ENCODE data around the gene CCM2L.

GRCh38 chr20:31966991-31967655 is 43.1 kb upstream of the CCM2L start:
- TF ChIP-seq CTCF (IDR thresholded peaks at IDR 0.05; ENCODE audit: insufficient read depth, low read length, poor library complexity, severe bottlenecking) (no peak), EZH2phosphoT487 (conservative IDR thresholded peaks at IDR 0.05; ENCODE audit: low read length) (no peak)
